GM19467 (cell line): ENCODE results near the gene ATP1B3.
"Not testable (repeated sequence)": the region's sequence is repeated elsewhere in the genome, so short reads cannot be mapped to it uniquely, and the experiment has no call there.

Source experiments
- ATAC-seq: cut with Tn5 transposase; IDR thresholded peaks from one replicate; pipeline ENCODE4 v1.9.1; 2021; ENCODE audit warnings: mild to moderate bottlenecking, moderate library complexity; ENCODE audit not compliant: unreplicated experiment

ATP1B3 gene

GRCh38 chr3:141860086-141860669 is 16.3 kb upstream of the ATP1B3 start:
- no peak for ATAC-seq

DNA sequence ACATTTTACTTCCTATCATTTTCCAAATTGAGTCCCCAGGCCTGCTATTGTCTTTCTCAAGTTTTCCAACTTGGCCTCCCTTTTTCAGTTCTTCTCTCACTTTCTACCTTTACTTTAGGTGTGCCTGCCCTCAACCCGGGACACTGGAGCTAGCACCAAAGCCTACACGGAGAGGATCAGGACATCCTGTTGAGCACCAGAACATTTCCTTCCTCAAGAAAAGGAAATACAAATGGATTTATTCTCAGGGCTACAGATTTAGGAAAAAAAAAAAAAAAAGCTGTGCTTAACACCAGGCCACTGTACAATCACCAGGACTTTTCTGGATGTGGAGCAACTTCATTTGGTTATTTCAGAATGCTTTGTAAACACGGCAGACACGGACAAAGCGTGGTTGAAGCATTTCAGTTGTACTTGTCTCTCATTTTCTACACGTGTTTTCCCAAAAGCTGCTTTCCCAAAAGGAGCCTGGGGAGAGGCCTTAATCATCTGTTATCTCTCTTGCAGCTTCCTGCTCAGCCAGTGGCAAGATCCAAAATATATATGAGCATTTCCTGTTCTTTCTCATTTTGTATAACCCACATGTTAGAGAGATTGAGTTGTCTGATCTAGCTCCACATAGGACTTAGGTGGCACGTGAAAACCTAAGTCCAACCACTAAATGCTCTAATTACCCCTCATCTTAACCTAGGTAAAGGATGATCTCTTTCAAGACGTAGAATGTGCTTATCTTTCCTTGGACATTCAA is 15.5 kb upstream of the ATP1B3 start:
- no peak for ATAC-seq

DNA sequence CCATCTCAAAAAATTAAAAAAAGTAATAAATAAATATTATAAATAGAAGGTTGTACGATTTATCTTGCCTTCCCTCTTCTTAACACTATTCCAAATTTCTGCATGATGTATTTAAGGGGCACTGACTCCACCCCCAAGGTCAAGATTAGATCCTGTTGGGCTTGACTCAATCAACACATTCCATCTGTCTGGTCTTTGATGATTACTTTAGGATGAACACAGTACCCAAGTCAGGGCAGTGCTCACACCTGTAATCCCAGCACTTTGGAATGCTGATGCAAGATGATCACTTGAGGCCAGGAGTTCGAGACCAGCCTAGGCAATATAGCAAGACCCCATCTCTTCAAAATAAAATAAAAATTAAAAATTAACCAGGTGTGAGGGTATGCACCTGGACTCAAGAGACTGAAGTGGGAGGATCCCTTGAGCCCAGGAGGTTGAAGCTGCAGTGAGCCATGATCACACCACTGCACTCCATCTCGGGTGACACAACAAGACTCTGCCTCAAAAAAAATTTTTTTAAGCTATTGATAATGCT is 14.1 kb upstream of the ATP1B3 start:
- no peak for ATAC-seq

GRCh38 chr3:141863491-141863890 is 13.0 kb upstream of the ATP1B3 start:
- no peak for ATAC-seq

DNA sequence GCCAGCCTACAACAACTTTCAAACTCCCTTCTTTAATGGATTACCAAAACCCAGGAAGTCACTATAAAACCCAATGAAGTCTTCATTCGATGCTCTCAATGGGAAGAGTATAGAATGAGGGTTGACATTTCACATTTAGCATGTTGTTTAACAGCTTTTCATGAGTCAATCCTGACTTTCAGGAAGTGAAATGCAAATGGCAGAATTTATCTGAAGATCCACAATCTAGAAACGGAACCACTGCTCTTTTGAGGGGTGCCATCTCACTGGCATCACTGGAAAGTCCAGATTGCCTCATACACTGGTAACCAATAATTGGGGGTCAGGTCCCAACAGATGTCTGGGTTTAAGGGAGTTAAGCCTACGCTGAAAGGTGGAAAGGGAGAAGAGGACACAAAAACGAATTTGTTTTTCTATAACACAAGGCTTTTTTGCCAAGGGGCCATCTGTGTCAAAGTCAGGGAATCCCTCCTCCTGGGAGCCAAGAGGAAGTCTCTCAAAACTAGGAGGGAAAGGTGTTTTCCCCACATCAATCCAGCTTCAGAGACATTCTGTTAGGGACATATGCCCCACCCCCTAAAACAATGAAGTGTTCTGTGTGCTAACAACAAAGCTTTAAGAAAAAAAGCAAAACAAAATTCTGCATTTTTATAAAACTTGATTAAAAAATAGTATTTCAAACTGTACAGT is 12.0 kb upstream of the ATP1B3 start:
- no peak for ATAC-seq

DNA sequence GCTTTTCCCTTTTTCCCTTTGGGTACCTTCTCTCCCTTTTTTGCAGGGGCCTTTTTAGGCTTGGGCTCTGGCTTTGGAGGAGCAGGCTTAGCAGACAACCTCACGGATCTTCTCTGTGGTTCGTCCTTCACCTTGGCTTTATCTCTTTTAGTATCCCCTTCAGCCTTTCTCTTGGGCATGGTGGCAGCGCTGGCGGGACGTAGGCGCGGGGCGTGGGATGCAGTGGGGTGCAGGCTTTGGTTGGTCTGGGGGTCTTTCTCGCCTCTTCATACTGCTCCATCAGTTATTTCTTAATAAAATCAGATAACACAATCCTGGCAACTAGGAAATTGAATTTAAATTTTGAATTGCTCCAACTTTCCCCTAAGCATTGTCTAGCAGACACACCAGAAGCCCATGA is 11.3 kb upstream of the ATP1B3 start:
- no peak for ATAC-seq

GRCh38 chr3:141870091-141870687 is 6.3 kb upstream of the ATP1B3 start:
- no peak for ATAC-seq

GRCh38 chr3:141875374-141875892 is 1.0 kb upstream of the ATP1B3 start:
- peak; percentile 38 for ATAC-seq

GRCh38 chr3:141875893-141876380 is 506 bp upstream of the ATP1B3 start:
- peak; percentile 31 for ATAC-seq

GRCh38 chr3:141876891-141877621 is 613 bp downstream of the ATP1B3 start:
- ATAC-seq, result peak; percentile 17

- ATAC-seq, result no peak
Measured at GRCh38 chr3:141877911-141878310, 1.5 kb downstream of the ATP1B3 start.

DNA sequence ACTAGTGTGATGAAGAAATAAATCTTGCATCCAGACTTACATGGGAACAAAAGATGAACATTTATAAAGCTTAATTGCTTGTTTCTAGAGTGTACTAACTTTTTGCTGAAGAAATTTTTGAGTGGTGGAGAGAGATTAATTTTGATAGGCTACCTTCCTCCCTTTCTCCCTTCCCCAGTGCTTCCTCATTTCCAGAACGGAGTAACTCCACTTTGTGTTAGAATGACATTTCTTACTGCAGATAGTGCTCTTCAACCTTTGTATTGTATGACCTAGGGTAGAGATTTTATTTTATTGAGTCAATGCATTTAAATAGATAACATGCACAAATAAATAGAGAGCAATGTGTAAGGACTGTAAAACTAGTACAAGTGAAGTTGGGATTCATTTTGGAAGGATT is 1.9 kb downstream of the ATP1B3 start:
- no peak for ATAC-seq

GRCh38 chr3:141878817-141879216 is 2.4 kb downstream of the ATP1B3 start:
- ATAC-seq, result no peak

GRCh38 chr3:141881702-141882101 is 5.3 kb downstream of the ATP1B3 start:
- ATAC-seq, result no peak

- ATAC-seq, result no peak
Measured at GRCh38 chr3:141887051-141887450, 10.6 kb downstream of the ATP1B3 start.

- ATAC-seq, result not testable (repeated sequence)
Measured at GRCh38 chr3:141888548-141888947, 12.1 kb downstream of the ATP1B3 start.

DNA sequence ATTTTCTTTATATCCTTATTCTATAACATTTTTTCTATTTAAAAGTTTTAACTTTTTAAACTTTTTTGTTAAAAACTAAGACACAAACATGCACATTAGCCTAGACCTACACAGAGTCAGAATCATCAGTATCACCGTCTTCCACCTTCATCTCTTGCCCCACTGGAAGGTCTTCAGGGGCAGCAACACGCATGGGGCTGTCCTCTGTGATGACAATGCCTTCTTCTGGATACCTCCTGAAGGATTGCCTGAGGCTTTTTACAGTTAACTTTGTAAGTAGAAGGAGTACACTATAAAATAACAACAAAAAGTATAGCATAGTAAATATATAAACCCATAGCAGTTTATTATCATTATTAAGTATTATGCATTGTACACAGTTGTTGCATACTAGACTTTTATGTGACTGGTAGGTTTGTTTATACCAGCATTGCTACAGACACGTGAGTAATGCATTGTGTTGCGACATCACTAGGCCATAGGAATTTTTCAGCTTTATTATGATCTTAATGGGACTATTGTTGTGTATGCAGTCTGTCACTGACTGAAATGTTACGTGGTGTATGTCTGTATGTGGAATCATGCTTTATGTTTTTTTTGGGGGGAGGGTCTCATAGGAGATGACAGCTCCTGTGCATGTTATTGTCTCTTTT is 18.2 kb downstream of the ATP1B3 start:
- no peak for ATAC-seq

DNA sequence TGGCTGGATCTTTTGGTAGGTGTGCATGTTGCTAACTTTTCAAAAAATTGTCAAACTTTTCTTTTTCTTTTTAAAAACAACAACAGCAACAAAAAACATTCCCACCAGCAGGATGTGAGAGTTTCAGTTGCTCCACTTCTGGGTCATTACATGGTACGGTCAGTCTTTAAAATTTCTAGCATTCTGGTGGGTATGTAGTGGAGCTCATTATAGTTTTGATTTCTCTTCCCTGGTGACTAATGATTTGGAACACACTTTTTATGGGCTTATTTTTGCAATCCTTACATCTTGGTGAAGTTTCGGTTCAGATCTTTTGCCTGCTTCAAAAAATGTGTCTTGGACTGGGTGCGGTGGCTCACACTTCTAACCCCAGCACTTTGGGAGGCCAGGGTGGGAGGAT is 19.3 kb downstream of the ATP1B3 start:
- ATAC-seq, result no peak

GRCh38 chr3:141898908-141899307 is 22.5 kb downstream of the ATP1B3 start:
- no peak for ATAC-seq

- ATAC-seq, result no peak
Measured at GRCh38 chr3:141900343-141900742, 23.9 kb downstream of the ATP1B3 start.
